Hepatic stellate cell (primary cell): ENCODE results near the gene HTR1B.
A peak's percentile ranks its signal among the peaks of the same experiment; 100 is the strongest.

Source experiments
- DNase-seq: peaks from one replicate; pipeline ENCODE4 v3.0.0; 2011; ENCODE audit warnings: low spot score

The HTR1B gene

GRCh38 chr6:77463308-77463860 is at the start of gene HTR1B:
HTR1B (minus strand) TSS chr6:77463491; CDS start chr6:77463403, 88 bp downstream.
- DNase-seq: peak; percentile 31

GRCh38 chr6:77512554-77512953 is 49.3 kb upstream of the HTR1B start:
- no peak for DNase-seq

- DNase-seq: no peak
These were observed 48.6 kb upstream of the HTR1B start for GRCh38 chr6:77511860-77512259.

- DNase-seq: no peak
These were observed 39.7 kb upstream of the HTR1B start for GRCh38 chr6:77502981-77503380.

GRCh38 chr6:77492530-77492929 is 29.2 kb upstream of the HTR1B start:
- no peak for DNase-seq

GRCh38 chr6:77487808-77488425 is 24.6 kb upstream of the HTR1B start:
- DNase-seq: no peak

GRCh38 chr6:77482981-77483380 is 19.7 kb upstream of the HTR1B start:
- no peak for DNase-seq

- DNase-seq: no peak
These were observed 11.7 kb upstream of the HTR1B start for GRCh38 chr6:77474973-77475372.

- DNase-seq: no peak
These were observed 11.1 kb upstream of the HTR1B start for GRCh38 chr6:77474286-77474956.

GRCh38 chr6:77470983-77471382 is 7.7 kb upstream of the HTR1B start:
- DNase-seq: no peak

GRCh38 chr6:77468939-77469338 is 5.6 kb upstream of the HTR1B start:
- DNase-seq: no peak

- DNase-seq: peak; percentile 31
These were observed 3.5 kb upstream of the HTR1B start for GRCh38 chr6:77466451-77467437.

GRCh38 chr6:77466055-77466450 is 2.8 kb upstream of the HTR1B start:
- DNase-seq: peak; percentile 72

- no peak for DNase-seq
These were observed 1.2 kb upstream of the HTR1B start for GRCh38 chr6:77464495-77464867.

- peak; percentile 29 for DNase-seq
These were observed 687 bp upstream of the HTR1B start for GRCh38 chr6:77463861-77464494.

- DNase-seq: peak; percentile 34
These were observed 658 bp downstream of the HTR1B start for GRCh38 chr6:77462359-77463307.

GRCh38 chr6:77461796-77462195 is 1.5 kb downstream of the HTR1B start:
- no peak for DNase-seq

- no peak for DNase-seq
These were observed 4.9 kb downstream of the HTR1B start for GRCh38 chr6:77458421-77458820.

- DNase-seq: peak; percentile 69
These were observed 5.5 kb downstream of the HTR1B start for GRCh38 chr6:77457720-77458349.

GRCh38 chr6:77456531-77457248 is 6.6 kb downstream of the HTR1B start:
- DNase-seq: peak; percentile 77
